Measurements from ENCODE around the gene COPZ1.

The COPZ1 gene

DNA sequence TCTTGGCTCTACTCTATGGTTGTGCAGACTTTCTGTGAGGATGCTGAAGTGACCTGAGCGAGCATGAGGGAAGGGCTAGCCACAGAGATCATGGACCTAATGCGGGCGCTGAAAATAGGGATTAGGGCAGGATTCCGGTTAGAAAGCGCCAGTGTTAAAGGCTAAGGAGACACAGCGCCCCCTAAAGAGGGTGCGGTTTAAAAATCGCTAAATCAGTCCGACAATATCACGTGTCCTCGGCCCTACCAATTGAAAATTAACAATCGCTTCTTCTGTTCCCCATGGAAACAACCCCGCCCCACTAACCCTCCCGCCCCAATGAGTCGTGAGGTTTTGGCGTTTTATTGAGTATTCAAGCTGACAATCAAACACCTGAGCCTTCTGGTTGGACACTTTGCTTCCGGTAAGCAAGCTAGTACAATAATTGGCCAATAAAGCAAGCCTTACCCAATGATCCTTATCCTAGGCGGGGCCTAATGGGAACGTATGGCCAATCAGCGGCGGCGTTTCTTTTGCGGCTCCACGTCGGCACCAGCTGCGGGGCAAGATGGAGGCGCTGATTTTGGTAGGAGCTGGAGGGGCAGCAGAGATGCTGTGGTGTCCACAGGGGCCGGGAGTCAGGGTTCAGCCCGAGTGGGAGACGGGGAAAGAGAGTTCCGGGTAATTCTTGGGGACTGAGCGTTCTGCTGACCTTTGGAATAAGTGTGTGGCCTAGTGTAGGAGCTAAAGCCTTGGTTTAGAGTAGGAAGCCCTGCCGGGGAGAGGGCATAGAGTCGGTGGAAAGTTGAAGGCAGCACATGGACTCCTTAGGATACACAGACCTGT is at the start of gene COPZ1:
COPZ1 (plus strand) TSS at position 515 of the 825 bp plus-strand sequence; CDS start at position 548, 33 bp downstream.
- H3K4me3 ChIP-seq (ENCODE audit: low read depth, low read length), result peak within 1 kb of the TSS; percentile 99
- peak; percentile 65 for TF ChIP-seq CTCF (IDR thresholded peaks at IDR 0.05; ENCODE audit: low read depth, low read length)

GRCh38 chr12:54276368-54276767 is 48.6 kb upstream of the COPZ1 start:
- H3K4me3 ChIP-seq (ENCODE audit: low read depth, low read length), result no peak overlapping the region
- no peak for TF ChIP-seq CTCF (IDR thresholded peaks at IDR 0.05; ENCODE audit: low read depth, low read length)

DNA sequence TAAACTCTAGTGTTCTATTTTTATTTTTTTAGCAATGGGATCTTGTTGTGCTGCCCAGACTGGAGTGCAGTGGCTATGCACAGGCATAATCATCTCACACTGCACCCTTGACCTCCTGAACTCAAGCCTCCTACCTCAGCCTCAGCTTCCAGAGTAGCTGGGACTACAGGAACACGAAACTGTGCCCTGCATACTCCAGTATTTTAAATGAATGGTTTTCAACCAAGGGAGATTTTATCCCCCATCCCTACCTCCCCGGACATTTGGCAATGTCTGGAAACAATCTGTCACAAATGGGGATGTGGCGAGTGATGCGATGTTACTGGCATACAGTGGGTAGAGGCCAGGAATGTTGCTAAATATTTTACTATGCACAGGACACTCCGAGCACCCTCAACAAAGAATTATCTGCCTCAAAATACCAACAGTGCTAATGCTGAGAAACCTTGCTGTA is 47.1 kb upstream of the COPZ1 start:
- no peak for TF ChIP-seq CTCF (IDR thresholded peaks at IDR 0.05; ENCODE audit: low read depth, low read length)
- peak overlapping the region; percentile 98 for H3K4me3 ChIP-seq (ENCODE audit: low read depth, low read length)

DNA sequence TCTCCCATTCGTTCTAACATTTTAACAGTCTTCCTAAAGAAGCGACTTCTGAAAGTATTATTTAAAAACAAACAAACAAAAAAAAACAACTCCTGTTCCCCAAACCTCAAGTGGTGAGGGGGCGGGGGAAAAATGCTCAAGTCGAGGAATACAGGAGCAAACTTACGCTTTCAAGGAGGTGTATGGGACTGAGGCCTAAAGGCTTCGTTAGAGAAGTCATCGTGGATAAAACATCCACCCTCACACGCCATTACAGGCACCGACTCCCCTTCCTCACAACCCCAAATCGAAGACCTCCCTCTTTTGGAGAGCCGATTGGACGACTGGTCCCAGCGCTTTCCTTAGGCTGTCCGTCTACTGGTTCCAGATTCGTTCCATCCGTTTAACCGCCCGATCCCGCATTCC is 45.7 kb upstream of the COPZ1 start:
- peak overlapping the region; percentile 98 for H3K4me3 ChIP-seq (ENCODE audit: low read depth, low read length)
- no peak for TF ChIP-seq CTCF (IDR thresholded peaks at IDR 0.05; ENCODE audit: low read depth, low read length)

DNA sequence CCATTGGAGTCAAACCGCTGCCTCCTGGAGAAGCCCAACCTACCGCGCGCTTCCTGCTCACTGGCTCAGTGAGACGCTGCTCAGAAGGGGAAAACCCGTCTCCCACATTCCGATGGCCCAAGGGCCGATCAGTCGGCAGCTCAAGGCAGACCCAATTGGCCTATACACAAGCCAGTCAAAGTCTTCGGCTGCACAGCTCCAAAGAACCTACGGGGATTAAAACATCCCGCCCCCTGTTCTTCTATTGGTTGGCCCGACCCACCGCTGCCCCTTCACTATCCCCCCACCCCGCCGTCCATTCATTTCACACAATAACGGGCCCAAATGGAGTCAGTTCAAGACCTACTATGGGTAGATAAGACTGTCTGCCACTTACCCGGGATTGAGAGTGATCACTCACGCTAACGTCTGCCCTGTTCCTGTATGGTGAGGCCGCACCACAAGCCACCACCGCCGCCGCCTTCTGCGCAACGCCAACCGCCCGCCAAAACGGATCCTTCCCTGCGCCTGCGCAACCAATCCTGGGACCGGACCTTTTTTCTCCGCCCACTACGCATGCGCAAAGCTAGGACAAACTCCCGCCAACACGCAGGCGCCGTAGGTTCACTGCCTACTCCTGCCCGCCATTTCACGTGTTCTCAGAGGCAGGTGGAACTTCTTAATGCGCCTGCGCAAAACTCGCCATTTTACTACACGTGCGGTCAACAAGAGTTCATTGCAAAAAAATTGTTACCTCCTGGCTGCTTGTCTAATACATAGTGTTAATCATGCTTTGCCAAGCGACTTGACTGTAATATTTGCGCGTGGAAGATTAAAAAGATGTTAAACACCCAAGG is 45.1 kb upstream of the COPZ1 start, which contains the start of gene CBX5:
CBX5 (minus strand) TSS at position 491 of the 836 bp plus-strand sequence. CDS start 22,472 bp downstream, outside the sequence.
- peak within 1 kb of the TSS; percentile 98 for H3K4me3 ChIP-seq (ENCODE audit: low read depth, low read length)
- no peak for TF ChIP-seq CTCF (IDR thresholded peaks at IDR 0.05; ENCODE audit: low read depth, low read length)

DNA sequence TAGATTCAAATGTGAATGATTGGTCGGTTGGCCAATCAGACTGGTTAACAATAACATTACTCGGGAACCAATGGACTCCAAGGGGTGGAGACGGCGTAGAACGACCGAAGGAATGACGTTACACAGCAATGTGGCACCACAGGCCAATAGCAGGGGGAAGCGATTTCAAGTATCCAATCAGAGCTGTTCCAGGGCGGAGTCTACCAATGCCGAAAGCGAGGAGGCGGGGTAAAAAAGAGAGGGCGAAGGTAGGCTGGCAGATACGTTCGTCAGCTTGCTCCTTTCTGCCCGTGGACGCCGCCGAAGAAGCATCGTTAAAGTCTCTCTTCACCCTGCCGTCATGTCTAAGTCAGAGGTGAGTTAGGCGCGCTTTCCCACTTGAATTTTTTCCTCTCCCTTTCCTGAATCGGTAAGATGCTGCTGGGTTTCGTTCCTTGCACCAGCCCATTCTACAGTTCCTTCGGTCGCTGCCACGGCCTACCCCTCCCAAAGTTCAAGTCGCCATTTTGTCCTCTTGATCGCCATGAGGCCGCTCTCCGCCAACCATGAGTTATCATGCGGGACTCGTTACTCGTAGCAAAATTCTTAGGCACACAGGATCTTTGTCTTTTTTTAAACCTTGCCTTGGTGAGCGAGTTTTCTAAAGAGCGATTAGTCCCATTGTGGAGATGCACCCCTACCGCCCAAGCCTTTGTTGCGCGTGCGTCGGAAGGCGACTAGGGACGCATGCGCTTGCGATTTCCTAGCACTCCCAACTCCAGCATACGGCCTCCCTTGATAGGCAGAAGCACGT is 44.3 kb upstream of the COPZ1 start, which contains the start of gene HNRNPA1:
HNRNPA1 (plus strand) TSS at position 259 of the 793 bp plus-strand sequence; CDS start at position 341, 82 bp downstream.
- TF ChIP-seq CTCF (IDR thresholded peaks at IDR 0.05; ENCODE audit: low read depth, low read length), result no peak
- peak within 1 kb of the TSS; percentile 98 for H3K4me3 ChIP-seq (ENCODE audit: low read depth, low read length)

DNA sequence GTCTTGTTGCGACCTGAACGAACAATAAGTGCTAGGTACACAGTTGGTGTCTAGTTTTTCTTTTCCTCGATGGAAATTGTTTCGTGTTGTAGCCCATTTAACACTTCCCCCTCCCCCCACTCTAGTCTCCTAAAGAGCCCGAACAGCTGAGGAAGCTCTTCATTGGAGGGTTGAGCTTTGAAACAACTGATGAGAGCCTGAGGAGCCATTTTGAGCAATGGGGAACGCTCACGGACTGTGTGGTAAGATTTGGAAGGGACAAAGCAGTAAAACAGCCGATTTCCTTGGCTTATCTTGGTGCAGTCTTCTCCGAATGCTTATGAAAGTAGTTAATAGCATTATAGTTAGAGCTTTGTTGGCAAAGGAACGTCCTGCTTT is 43.7 kb upstream of the COPZ1 start:
- H3K4me3 ChIP-seq (ENCODE audit: low read depth, low read length), result peak overlapping the region; percentile 98

DNA sequence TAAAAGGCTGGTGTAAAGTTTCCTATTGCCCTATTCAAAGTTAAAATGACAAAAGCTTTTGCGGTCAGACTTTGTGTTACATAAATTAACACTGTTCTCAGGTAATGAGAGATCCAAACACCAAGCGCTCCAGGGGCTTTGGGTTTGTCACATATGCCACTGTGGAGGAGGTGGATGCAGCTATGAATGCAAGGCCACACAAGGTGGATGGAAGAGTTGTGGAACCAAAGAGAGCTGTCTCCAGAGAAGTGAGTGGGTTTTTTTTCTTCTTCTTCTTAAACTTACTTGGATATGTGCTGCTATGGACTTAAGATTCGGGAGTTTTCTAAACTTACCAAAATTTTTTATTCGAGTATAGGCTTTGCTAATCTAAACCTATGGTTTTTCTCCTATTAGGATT is 43.2 kb upstream of the COPZ1 start:
- H3K4me3 ChIP-seq (ENCODE audit: low read depth, low read length), result peak overlapping the region; percentile 98
